SK-N-SH treated with all-trans-retinoic acid at 6 μM for 48 hours (cell line): ENCODE measurements around the gene CBX8.

ENCODE experiments used
- ARNTL ChIP-seq: fragments of 450-650 bp; formaldehyde crosslinking; IDR thresholded peaks from 2 replicates; pipeline ENCODE4 v1.5.0; 2020; ENCODE audit warnings: low read depth, mild to moderate bottlenecking, moderate library complexity, borderline replicate concordance
- CSRNP3 ChIP-seq: fragments of 250-450 bp; sonication (Bioruptor Pico); IDR thresholded peaks from 2 replicates; pipeline ENCODE4 v1.5.1; 2021; ENCODE audit warnings: mild to moderate bottlenecking, moderate library complexity
- ESRRG ChIP-seq: fragments of 250-450 bp; sonication (Bioruptor Pico); IDR thresholded peaks from 2 replicates; pipeline ENCODE4 v1.6.1; 2021; ENCODE audit warnings: mild to moderate bottlenecking
- ISL1 ChIP-seq: fragments of 250-450 bp; sonication (Bioruptor Pico); IDR thresholded peaks from 2 replicates; pipeline ENCODE4 v2.1.2; 2022; ENCODE audit warnings: mild to moderate bottlenecking, moderate library complexity
- PATZ1 ChIP-seq: fragments of 250-450 bp; sonication (Bioruptor Pico); IDR thresholded peaks from 2 replicates; pipeline ENCODE4 v1.8.0; 2020; ENCODE audit warnings: mild to moderate bottlenecking, moderate library complexity, borderline replicate concordance
- POU6F1 ChIP-seq: fragments of 250-450 bp; sonication (Bioruptor Pico); IDR thresholded peaks from 2 replicates; pipeline ENCODE4 v1.8.0; 2021; ENCODE audit warnings: low read depth, mild to moderate bottlenecking, moderate library complexity, borderline replicate concordance
- PPARA ChIP-seq: fragments of 250-450 bp; sonication (Bioruptor Pico); IDR thresholded peaks from 2 replicates; pipeline ENCODE4 v1.5.0; 2020; ENCODE audit warnings: mild to moderate bottlenecking, borderline replicate concordance
- SNAI2 ChIP-seq: fragments of 250-450 bp; sonication (Bioruptor Pico); IDR thresholded peaks from 2 replicates; pipeline ENCODE4 v1.5.0; 2020; ENCODE audit warnings: mild to moderate bottlenecking, moderate library complexity
- TCF4 ChIP-seq: fragments of 250-450 bp; sonication (Bioruptor Pico); IDR thresholded peaks from 2 replicates; pipeline ENCODE4 v1.8.0; 2021; ENCODE audit warnings: mild to moderate bottlenecking, moderate library complexity, borderline replicate concordance
- TOX ChIP-seq: fragments of 250-450 bp; sonication (Bioruptor Pico); IDR thresholded peaks from 2 replicates; pipeline ENCODE4 v1.8.0; 2021; ENCODE audit warnings: mild to moderate bottlenecking, moderate library complexity, borderline replicate concordance
- ZFP30 ChIP-seq: fragments of 450-650 bp; formaldehyde crosslinking; IDR thresholded peaks from 2 replicates; pipeline ENCODE4 v1.5.0; 2022; ENCODE audit warnings: mild to moderate bottlenecking, moderate library complexity
- ZNF565 ChIP-seq: fragments of 450-650 bp; formaldehyde crosslinking; conservative IDR thresholded peaks from 2 replicates; pipeline ENCODE4 v1.5.0; 2020; ENCODE audit warnings: low read depth, mild to moderate bottlenecking, moderate library complexity
- ZNF70 ChIP-seq: fragments of 450-650 bp; formaldehyde crosslinking; IDR thresholded peaks from 2 replicates; pipeline ENCODE4 v1.5.0; 2020; ENCODE audit warnings: mild to moderate bottlenecking, moderate library complexity

GRCh38 chr17:79824893-79825579, 28.2 kb upstream of the CBX8 start:
- TF ChIP-seq PATZ1 (CRISPR knock-in tag) (no peak), ISL1 (CRISPR knock-in tag) (no peak), ESRRG (CRISPR knock-in tag) (no peak), POU6F1 (CRISPR knock-in tag) (no peak), TCF4 (CRISPR knock-in tag) (no peak), ZNF565 (CRISPR knock-in tag) (no peak), TOX (CRISPR knock-in tag) (no peak), ZNF70 (CRISPR knock-in tag) (no peak), ARNTL (no peak), CSRNP3 (CRISPR knock-in tag) (no peak), SNAI2 (no peak), PPARA (CRISPR knock-in tag) (no peak), ZFP30 (CRISPR knock-in tag) (no peak)
